Measurements from ENCODE around the gene FKRP.
A peak's percentile ranks its signal among the peaks of the same experiment; 100 is the strongest.

FKRP gene

DNA sequence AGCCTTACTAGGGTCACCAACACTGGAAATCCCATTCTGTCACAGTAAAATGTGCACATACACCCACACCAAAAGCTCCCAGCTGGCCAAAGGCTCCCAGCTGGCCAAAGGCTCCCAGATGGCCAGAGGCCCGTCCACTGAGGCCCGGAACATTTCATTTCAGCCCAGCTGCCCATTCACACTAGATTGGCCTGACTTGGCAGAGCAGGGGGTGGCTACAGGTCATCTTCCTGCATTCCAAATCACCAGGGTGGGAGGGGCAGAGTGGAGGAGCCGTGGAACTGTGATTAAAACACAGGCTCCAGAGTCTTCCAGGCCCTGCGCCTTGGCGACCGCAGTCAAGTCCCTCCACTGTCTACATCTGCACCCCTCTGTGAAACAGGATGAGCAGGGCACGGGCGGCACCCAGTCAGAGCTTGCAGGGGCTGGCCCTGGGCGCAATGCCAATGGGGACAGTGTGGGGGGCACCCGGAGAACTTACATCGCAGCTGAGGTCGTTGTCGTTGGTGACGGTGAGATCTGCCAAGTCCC lies 18.8 kb upstream of the FKRP start:
- Histone ChIP-seq H3K4me3 (ENCODE audit: low read depth, low read length) (no peak overlapping the region), H3K4me1 (ENCODE audit: control insufficient read depth, insufficient read depth, low read length) (no peaks in the 10 kb centered on the region), H3K36me3 (ENCODE audit: control insufficient read depth, insufficient read depth, low read length) (peaks cover 97% of the 10 kb centered on the region), H3K27me3 (ENCODE audit: control insufficient read depth, insufficient read depth, low read length) (no peaks in the 10 kb centered on the region), H3K27ac (ENCODE audit: low read depth, low read length) (no peak overlapping the region), H3K9me3 (ENCODE audit: control insufficient read depth, insufficient read depth, low read length) (no peaks in the 10 kb centered on the region), H3K9ac (ENCODE audit: low read depth, low read length) (no peak overlapping the region)

GRCh38 chr19:46727757-46728156 lies 18.1 kb upstream of the FKRP start:
- H3K27ac ChIP-seq (ENCODE audit: low read depth, low read length): no peak overlapping the region
- H3K4me3 ChIP-seq (ENCODE audit: low read depth, low read length): no peak overlapping the region
- H3K36me3 ChIP-seq (ENCODE audit: control insufficient read depth, insufficient read depth, low read length): peaks cover 97% of the 10 kb centered on the region
- no peak overlapping the region for H3K9ac ChIP-seq (ENCODE audit: low read depth, low read length)
- no peaks in the 10 kb centered on the region for H3K9me3 ChIP-seq (ENCODE audit: control insufficient read depth, insufficient read depth, low read length)
- H3K4me1 ChIP-seq (ENCODE audit: control insufficient read depth, insufficient read depth, low read length): no peaks in the 10 kb centered on the region
- no peaks in the 10 kb centered on the region for H3K27me3 ChIP-seq (ENCODE audit: control insufficient read depth, insufficient read depth, low read length)

DNA sequence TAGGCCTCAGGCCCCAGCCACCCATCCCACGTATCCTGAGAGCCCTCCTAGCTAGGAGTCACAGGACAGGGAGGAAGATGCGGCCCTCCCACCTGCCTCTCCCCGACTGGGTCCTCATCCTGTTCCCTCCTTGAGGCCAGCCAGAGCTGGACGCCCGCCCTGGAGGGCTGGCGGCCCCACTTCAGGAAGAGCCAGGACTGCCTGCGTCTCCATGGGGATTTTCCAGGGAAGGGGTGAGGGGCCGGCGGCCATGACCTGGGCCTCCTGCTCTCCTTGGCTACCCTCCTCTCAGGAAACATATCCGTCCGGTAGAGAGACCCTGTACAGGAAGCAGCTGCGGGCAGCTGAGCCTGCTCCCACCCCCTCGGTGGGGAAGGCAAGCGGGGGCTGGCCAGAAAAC lies 17.6 kb upstream of the FKRP start:
- H3K9ac ChIP-seq (ENCODE audit: low read depth, low read length): no peak overlapping the region
- no peaks in the 10 kb centered on the region for H3K9me3 ChIP-seq (ENCODE audit: control insufficient read depth, insufficient read depth, low read length)
- peaks cover 97% of the 10 kb centered on the region for H3K36me3 ChIP-seq (ENCODE audit: control insufficient read depth, insufficient read depth, low read length)
- no peaks in the 10 kb centered on the region for H3K4me1 ChIP-seq (ENCODE audit: control insufficient read depth, insufficient read depth, low read length)
- H3K27ac ChIP-seq (ENCODE audit: low read depth, low read length): peak overlapping the region; percentile 28
- no peaks in the 10 kb centered on the region for H3K27me3 ChIP-seq (ENCODE audit: control insufficient read depth, insufficient read depth, low read length)
- no peak overlapping the region for H3K4me3 ChIP-seq (ENCODE audit: low read depth, low read length)

- no peak overlapping the region for H3K9ac ChIP-seq (ENCODE audit: low read depth, low read length)
- H3K27ac ChIP-seq (ENCODE audit: low read depth, low read length): no peak overlapping the region
- no peaks in the 10 kb centered on the region for H3K27me3 ChIP-seq (ENCODE audit: control insufficient read depth, insufficient read depth, low read length)
- H3K4me1 ChIP-seq (ENCODE audit: control insufficient read depth, insufficient read depth, low read length): no peaks in the 10 kb centered on the region
- H3K4me3 ChIP-seq (ENCODE audit: low read depth, low read length): no peak overlapping the region
- H3K9me3 ChIP-seq (ENCODE audit: control insufficient read depth, insufficient read depth, low read length): no peaks in the 10 kb centered on the region
- peaks cover 97% of the 10 kb centered on the region for H3K36me3 ChIP-seq (ENCODE audit: control insufficient read depth, insufficient read depth, low read length)
Observed at GRCh38 chr19:46728693-46729339, 17.0 kb upstream of the FKRP start.

DNA sequence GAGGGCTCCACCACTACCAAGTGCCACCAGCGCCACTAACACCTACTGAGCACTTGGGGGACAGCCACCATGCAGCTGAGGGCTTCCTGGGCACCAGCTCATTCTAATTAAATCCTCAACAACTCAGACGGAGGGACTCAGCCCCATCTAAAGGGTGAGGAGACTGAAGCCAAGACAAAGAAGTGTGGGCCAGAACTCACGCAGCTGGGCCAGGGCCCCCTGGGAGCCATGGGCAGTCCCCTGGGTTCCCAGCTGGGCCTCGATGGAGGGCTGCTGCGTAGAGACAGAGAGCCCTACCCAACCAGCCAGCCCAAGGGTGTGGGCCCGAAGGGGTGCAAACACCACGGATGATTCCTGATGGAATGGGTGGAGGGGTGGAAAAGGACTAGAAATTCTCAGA lies 16.2 kb upstream of the FKRP start:
- no peak overlapping the region for H3K9ac ChIP-seq (ENCODE audit: low read depth, low read length)
- no peak overlapping the region for H3K4me3 ChIP-seq (ENCODE audit: low read depth, low read length)
- H3K36me3 ChIP-seq (ENCODE audit: control insufficient read depth, insufficient read depth, low read length): peaks cover 96% of the 10 kb centered on the region
- no peak overlapping the region for H3K27ac ChIP-seq (ENCODE audit: low read depth, low read length)
- H3K9me3 ChIP-seq (ENCODE audit: control insufficient read depth, insufficient read depth, low read length): no peaks in the 10 kb centered on the region
- H3K27me3 ChIP-seq (ENCODE audit: control insufficient read depth, insufficient read depth, low read length): no peaks in the 10 kb centered on the region
- H3K4me1 ChIP-seq (ENCODE audit: control insufficient read depth, insufficient read depth, low read length): no peaks in the 10 kb centered on the region

- H3K9me3 ChIP-seq (ENCODE audit: control insufficient read depth, insufficient read depth, low read length): no peaks in the 10 kb centered on the region
- H3K27me3 ChIP-seq (ENCODE audit: control insufficient read depth, insufficient read depth, low read length): no peaks in the 10 kb centered on the region
- H3K4me1 ChIP-seq (ENCODE audit: control insufficient read depth, insufficient read depth, low read length): no peaks in the 10 kb centered on the region
- H3K36me3 ChIP-seq (ENCODE audit: control insufficient read depth, insufficient read depth, low read length): peaks cover 94% of the 10 kb centered on the region
- H3K4me3 ChIP-seq (ENCODE audit: low read depth, low read length): no peak overlapping the region
- no peak overlapping the region for H3K27ac ChIP-seq (ENCODE audit: low read depth, low read length)
- H3K9ac ChIP-seq (ENCODE audit: low read depth, low read length): no peak overlapping the region
Observed at GRCh38 chr19:46730187-46730586, 15.7 kb upstream of the FKRP start.

DNA sequence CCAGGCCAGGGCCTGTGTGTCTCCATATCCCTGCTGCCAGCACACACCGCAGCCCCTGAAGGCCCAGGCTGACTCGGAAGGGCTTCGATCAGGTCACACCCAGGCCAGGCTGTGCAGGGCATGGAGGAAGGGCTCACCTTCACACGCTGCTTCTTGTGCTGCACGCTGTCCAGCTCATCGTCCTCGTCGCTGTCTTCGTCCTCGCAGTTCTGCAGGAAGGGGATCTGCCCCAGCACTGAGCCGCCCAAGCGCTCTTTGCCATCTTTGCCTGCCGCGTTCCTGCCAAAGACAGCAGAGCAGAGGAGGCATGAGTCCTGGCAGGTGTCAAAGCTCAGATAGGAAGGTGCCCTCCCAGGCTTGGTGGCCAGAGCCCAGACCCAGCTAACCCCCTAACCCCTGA lies 15.3 kb upstream of the FKRP start:
- Histone ChIP-seq H3K4me1 (ENCODE audit: control insufficient read depth, insufficient read depth, low read length) (no peaks in the 10 kb centered on the region), H3K9me3 (ENCODE audit: control insufficient read depth, insufficient read depth, low read length) (no peaks in the 10 kb centered on the region), H3K27me3 (ENCODE audit: control insufficient read depth, insufficient read depth, low read length) (no peaks in the 10 kb centered on the region), H3K4me3 (ENCODE audit: low read depth, low read length) (no peak overlapping the region), H3K9ac (ENCODE audit: low read depth, low read length) (no peak overlapping the region), H3K36me3 (ENCODE audit: control insufficient read depth, insufficient read depth, low read length) (peaks cover 93% of the 10 kb centered on the region), H3K27ac (ENCODE audit: low read depth, low read length) (no peak overlapping the region)

- Histone ChIP-seq H3K4me3 (ENCODE audit: low read depth, low read length) (no peak overlapping the region), H3K27me3 (ENCODE audit: control insufficient read depth, insufficient read depth, low read length) (no peaks in the 10 kb centered on the region), H3K36me3 (ENCODE audit: control insufficient read depth, insufficient read depth, low read length) (peaks cover 91% of the 10 kb centered on the region), H3K27ac (ENCODE audit: low read depth, low read length) (no peak overlapping the region), H3K9ac (ENCODE audit: low read depth, low read length) (no peak overlapping the region), H3K9me3 (ENCODE audit: control insufficient read depth, insufficient read depth, low read length) (no peaks in the 10 kb centered on the region), H3K4me1 (ENCODE audit: control insufficient read depth, insufficient read depth, low read length) (no peaks in the 10 kb centered on the region)
Observed at GRCh38 chr19:46731007-46731501, 14.8 kb upstream of the FKRP start.

DNA sequence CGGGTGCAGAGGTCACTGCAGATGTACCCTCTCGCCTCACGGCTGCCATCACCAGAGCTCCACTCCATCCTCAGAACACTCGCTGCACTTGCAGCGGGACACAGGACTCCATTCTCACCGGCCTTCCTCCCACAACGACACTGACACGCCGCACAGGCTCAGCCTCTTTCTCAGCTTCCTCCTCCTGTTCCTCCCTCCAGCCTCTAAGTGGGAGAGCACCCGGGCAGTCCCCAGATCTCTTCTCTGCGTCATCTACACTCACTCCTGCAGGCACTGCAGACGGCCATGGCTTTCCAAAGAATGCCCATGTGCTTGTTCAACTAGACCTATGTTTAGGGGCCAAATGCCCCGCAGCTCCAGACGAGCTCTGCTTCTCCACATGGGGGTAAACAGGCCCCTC lies 14.3 kb upstream of the FKRP start:
- Histone ChIP-seq H3K4me1 (ENCODE audit: control insufficient read depth, insufficient read depth, low read length) (no peaks in the 10 kb centered on the region), H3K9ac (ENCODE audit: low read depth, low read length) (no peak overlapping the region), H3K9me3 (ENCODE audit: control insufficient read depth, insufficient read depth, low read length) (no peaks in the 10 kb centered on the region), H3K36me3 (ENCODE audit: control insufficient read depth, insufficient read depth, low read length) (peaks cover 90% of the 10 kb centered on the region), H3K27me3 (ENCODE audit: control insufficient read depth, insufficient read depth, low read length) (no peaks in the 10 kb centered on the region), H3K27ac (ENCODE audit: low read depth, low read length) (no peak overlapping the region), H3K4me3 (ENCODE audit: low read depth, low read length) (no peak overlapping the region)

GRCh38 chr19:46732172-46732938 lies 13.5 kb upstream of the FKRP start:
- Histone ChIP-seq H3K4me3 (ENCODE audit: low read depth, low read length) (no peak overlapping the region), H3K27me3 (ENCODE audit: control insufficient read depth, insufficient read depth, low read length) (no peaks in the 10 kb centered on the region), H3K9me3 (ENCODE audit: control insufficient read depth, insufficient read depth, low read length) (no peaks in the 10 kb centered on the region), H3K27ac (ENCODE audit: low read depth, low read length) (no peak overlapping the region), H3K4me1 (ENCODE audit: control insufficient read depth, insufficient read depth, low read length) (no peaks in the 10 kb centered on the region), H3K9ac (ENCODE audit: low read depth, low read length) (no peak overlapping the region), H3K36me3 (ENCODE audit: control insufficient read depth, insufficient read depth, low read length) (peaks cover 90% of the 10 kb centered on the region)

- no peaks in the 10 kb centered on the region for H3K4me1 ChIP-seq (ENCODE audit: control insufficient read depth, insufficient read depth, low read length)
- H3K4me3 ChIP-seq (ENCODE audit: low read depth, low read length): no peak overlapping the region
- H3K27me3 ChIP-seq (ENCODE audit: control insufficient read depth, insufficient read depth, low read length): no peaks in the 10 kb centered on the region
- H3K9ac ChIP-seq (ENCODE audit: low read depth, low read length): no peak overlapping the region
- peaks cover 90% of the 10 kb centered on the region for H3K36me3 ChIP-seq (ENCODE audit: control insufficient read depth, insufficient read depth, low read length)
- no peak overlapping the region for H3K27ac ChIP-seq (ENCODE audit: low read depth, low read length)
- H3K9me3 ChIP-seq (ENCODE audit: control insufficient read depth, insufficient read depth, low read length): no peaks in the 10 kb centered on the region
Observed at GRCh38 chr19:46732966-46733689, 12.7 kb upstream of the FKRP start.
